Measurements from ENCODE around the gene NPIPA3. TPM values are rescaled to one million over a fixed set of nuclear protein-coding genes. Genes with fewer than 3 reads are reported as not detected.
A peak's percentile ranks its signal among the peaks of the same experiment; 100 is the strongest.
"Not testable (repeated sequence)": the region's sequence is repeated elsewhere in the genome, so short reads cannot be mapped to it uniquely, and the experiment has no call there.

The NPIPA3 gene
- 1 to 10 TPM; 1.5 to 1.9 TPM for total RNA-seq

DNA sequence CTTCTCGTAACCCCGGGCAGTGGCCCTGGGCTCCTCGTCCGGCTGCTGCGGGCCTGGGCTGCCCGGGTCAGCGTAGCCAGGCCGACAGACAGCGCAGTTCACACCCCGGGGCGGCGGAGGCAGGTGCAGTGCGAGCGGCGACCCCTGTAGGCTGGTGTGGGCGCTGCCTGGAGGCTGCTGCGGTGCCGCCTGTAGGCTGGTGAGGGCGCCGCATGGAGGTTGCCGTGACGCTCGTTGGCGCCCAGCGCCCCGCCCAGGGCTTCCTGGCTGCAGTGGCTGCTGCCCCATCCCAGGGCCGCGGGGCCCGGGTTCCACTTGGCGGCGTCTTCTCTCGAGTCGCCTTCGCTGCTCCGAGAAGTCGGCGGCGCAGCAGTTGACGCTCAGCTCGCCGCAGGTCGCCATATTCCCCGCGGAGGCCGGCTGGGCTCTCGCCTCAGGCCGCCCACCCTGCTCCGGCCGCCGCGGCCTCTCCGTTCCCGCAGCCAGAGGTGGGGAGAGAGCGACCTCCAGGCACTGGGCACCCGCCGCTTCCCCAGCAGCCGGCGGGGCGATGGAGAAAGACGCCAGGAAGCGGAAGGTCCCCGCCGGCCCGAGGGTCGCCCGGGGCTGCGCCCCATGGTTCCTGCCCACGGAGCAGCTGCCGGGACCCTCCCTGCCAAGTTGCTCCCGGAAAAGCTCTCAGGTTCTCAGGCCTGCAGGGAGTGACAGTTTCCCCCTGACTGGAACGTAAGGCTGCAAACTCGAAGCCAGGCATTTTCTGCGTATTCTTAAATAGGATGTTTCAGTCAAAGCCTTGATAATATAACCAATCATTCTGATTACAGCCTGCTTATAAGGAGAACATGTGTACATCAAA lies at the start of gene NPIPA3:
TSS of gene NPIPA3 (plus strand) at position 256 of the 856 bp plus-strand sequence. CDS start 5,533 bp downstream, outside the sequence.
- H3K4me1 Mint-ChIP-seq (ENCODE audit: low read depth); H3K9me3 Mint-ChIP-seq; H3K27me3 Mint-ChIP-seq (ENCODE audit: low read depth); H3K36me3 Mint-ChIP-seq (ENCODE audit: low read depth); intact Hi-C loops (cut with micrococcal nuclease); CTCF ChIA-PET; DNase-seq; H3K4me3 Mint-ChIP-seq; H3K27ac Mint-ChIP-seq: not testable (repeated sequence)

DNA sequence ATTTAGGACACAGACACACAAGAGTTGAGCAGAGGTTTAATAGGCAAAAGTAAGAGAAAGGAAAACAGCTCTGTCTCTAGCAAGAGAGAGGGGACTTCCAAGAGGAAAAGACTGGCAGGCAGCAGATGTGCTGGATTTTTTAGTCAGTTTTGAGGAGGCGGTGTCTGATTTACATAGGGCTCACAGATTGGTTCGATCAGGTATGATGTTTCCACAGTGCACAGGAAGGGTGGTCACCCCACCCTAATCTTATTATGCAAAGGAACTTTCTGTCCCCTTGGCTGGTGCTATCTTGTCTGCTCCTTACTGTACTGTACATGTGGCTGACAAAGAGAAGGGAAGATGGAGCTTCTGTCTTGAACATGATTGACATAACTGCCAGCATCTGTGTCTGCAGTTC lies 45.1 kb upstream of the NPIPA3 start:
- no peak overlapping the region for H3K4me3 Mint-ChIP-seq
- CTCF ChIA-PET, result no interaction called here
- intact Hi-C loops (cut with micrococcal nuclease), result loop anchor here (1.0 kb wide), 1 partner anchor 24 kb away; no protein-coding TSS in a partner anchor
- peaks cover 30% of the 10 kb centered on the region for H3K36me3 Mint-ChIP-seq (ENCODE audit: low read depth)
- no peaks in the 10 kb centered on the region for H3K9me3 Mint-ChIP-seq
- H3K4me1 Mint-ChIP-seq (ENCODE audit: low read depth), result peaks cover 4% of the 10 kb centered on the region
- DNase-seq, result peak; percentile 15
- H3K27me3 Mint-ChIP-seq (ENCODE audit: low read depth), result no peaks in the 10 kb centered on the region
- H3K27ac Mint-ChIP-seq, result peak overlapping the region; percentile 79

DNA sequence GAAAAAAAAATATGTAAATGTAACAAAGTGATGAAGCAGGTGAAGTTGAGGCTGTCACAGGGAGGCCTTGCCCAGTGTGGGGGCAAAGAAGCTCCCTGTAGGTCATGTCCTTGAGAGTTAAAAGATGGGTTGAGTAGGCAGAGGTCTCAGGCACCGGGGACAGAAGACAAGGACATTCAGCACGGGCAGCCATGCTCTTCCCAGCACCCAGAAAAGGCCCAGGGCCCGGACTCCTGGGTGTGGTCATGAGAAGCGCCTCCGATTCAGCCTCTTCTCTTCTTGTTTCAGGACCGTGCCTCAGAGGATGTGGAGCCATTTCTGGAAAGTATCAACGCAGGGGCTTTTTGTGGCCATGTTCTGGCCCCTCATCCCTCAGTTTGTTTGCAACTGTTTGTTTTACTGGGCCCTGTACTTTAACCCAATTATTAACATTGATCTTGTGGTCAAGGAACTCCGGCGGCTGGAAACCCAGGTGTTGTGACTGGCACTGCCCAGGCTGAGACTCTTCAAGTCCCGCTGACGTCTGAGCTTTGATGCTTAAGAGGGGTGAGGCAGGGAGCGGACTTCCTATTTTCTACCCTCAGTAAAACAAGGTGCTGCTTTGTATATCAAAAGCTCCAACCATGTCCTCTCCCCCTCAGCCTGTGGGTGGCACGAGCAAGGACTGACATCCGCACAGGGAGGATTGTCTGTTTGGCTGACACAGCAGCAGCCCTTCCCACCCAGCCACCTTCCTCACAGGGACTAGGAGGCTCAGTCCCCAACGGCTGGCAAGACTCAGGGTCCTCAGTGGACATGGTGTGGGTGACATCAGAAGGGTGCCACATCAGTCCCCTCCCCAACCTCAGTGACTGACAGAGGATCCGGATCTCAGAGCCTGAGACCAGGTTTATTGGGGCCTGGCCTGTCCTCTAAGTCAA lies 35.6 kb upstream of the NPIPA3 start:
- CTCF ChIA-PET, result no interaction called here
- peaks cover 33% of the 10 kb centered on the region for H3K36me3 Mint-ChIP-seq (ENCODE audit: low read depth)
- H3K4me3 Mint-ChIP-seq, result no peak overlapping the region
- DNase-seq, result no peak
- H3K4me1 Mint-ChIP-seq (ENCODE audit: low read depth), result peaks cover 2% of the 10 kb centered on the region
- H3K27me3 Mint-ChIP-seq (ENCODE audit: low read depth), result no peaks in the 10 kb centered on the region
- H3K9me3 Mint-ChIP-seq, result no peaks in the 10 kb centered on the region
- no peak overlapping the region for H3K27ac Mint-ChIP-seq
- intact Hi-C loops (cut with micrococcal nuclease), result no loop called here

- peaks cover 30% of the 10 kb centered on the region for H3K36me3 Mint-ChIP-seq (ENCODE audit: low read depth)
- intact Hi-C loops (cut with micrococcal nuclease), result no loop called here
- no peak for DNase-seq
- no peak overlapping the region for H3K27ac Mint-ChIP-seq
- H3K27me3 Mint-ChIP-seq (ENCODE audit: low read depth), result no peaks in the 10 kb centered on the region
- no peaks in the 10 kb centered on the region for H3K9me3 Mint-ChIP-seq
- H3K4me1 Mint-ChIP-seq (ENCODE audit: low read depth), result peaks cover 5% of the 10 kb centered on the region
- CTCF ChIA-PET, result interaction anchor here (0.6 kb wide), 1 partner anchor 298 kb away, joined by 4 read pairs; no protein-coding TSS in a partner anchor
- no peak overlapping the region for H3K4me3 Mint-ChIP-seq
These were observed 34.5 kb upstream of the NPIPA3 start for GRCh38 chr16:14668556-14669223.

DNA sequence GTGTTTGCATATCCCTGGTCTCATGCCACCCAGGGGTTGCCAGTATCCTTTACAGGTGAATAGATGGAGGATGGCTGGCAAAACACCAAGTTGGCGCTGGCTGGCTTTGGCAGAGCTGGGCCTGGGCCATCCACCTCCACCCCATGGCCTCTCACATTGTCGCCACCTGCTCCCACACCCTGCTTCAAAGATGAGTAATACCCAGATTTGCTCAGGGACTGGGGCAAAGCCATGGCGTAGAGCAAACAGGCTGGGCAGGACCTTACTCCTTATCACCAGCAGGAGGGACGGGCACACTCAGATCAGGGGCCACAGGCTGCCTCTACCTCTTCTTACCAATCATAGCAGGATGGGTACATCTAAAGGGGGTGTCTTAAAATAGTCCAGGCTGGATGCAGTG lies 33.4 kb upstream of the NPIPA3 start:
- H3K9me3 Mint-ChIP-seq, result no peaks in the 10 kb centered on the region
- CTCF ChIA-PET, result no interaction called here
- DNase-seq, result no peak
- H3K27ac Mint-ChIP-seq, result no peak overlapping the region
- peaks cover 6% of the 10 kb centered on the region for H3K4me1 Mint-ChIP-seq (ENCODE audit: low read depth)
- intact Hi-C loops (cut with micrococcal nuclease), result no loop called here
- H3K36me3 Mint-ChIP-seq (ENCODE audit: low read depth), result peaks cover 23% of the 10 kb centered on the region
- H3K4me3 Mint-ChIP-seq, result no peak overlapping the region
- H3K27me3 Mint-ChIP-seq (ENCODE audit: low read depth), result no peaks in the 10 kb centered on the region

GRCh38 chr16:14672403-14672971 lies 30.7 kb upstream of the NPIPA3 start:
- no peaks in the 10 kb centered on the region for H3K27me3 Mint-ChIP-seq (ENCODE audit: low read depth)
- no peak for DNase-seq
- no peak overlapping the region for H3K27ac Mint-ChIP-seq
- CTCF ChIA-PET, result no interaction called here
- peaks cover 11% of the 10 kb centered on the region for H3K36me3 Mint-ChIP-seq (ENCODE audit: low read depth)
- peaks cover 6% of the 10 kb centered on the region for H3K4me1 Mint-ChIP-seq (ENCODE audit: low read depth)
- H3K4me3 Mint-ChIP-seq, result no peak overlapping the region
- intact Hi-C loops (cut with micrococcal nuclease), result no loop called here
- H3K9me3 Mint-ChIP-seq, result no peaks in the 10 kb centered on the region

GRCh38 chr16:14676633-14677032 lies 26.6 kb upstream of the NPIPA3 start:
- H3K27me3 Mint-ChIP-seq (ENCODE audit: low read depth), result no peaks in the 10 kb centered on the region
- H3K4me1 Mint-ChIP-seq (ENCODE audit: low read depth), result peaks cover 6% of the 10 kb centered on the region
- H3K36me3 Mint-ChIP-seq (ENCODE audit: low read depth), result no peaks in the 10 kb centered on the region
- CTCF ChIA-PET, result no interaction called here
- no peak overlapping the region for H3K27ac Mint-ChIP-seq
- no peak overlapping the region for H3K4me3 Mint-ChIP-seq
- no peaks in the 10 kb centered on the region for H3K9me3 Mint-ChIP-seq
- DNase-seq, result no peak
- intact Hi-C loops (cut with micrococcal nuclease), result no loop called here

GRCh38 chr16:14677627-14678026 lies 25.6 kb upstream of the NPIPA3 start:
- CTCF ChIA-PET, result no interaction called here
- no peak overlapping the region for H3K27ac Mint-ChIP-seq
- intact Hi-C loops (cut with micrococcal nuclease), result no loop called here
- H3K4me1 Mint-ChIP-seq (ENCODE audit: low read depth), result peaks cover 3% of the 10 kb centered on the region
- no peaks in the 10 kb centered on the region for H3K9me3 Mint-ChIP-seq
- H3K36me3 Mint-ChIP-seq (ENCODE audit: low read depth), result no peaks in the 10 kb centered on the region
- DNase-seq, result no peak
- no peak overlapping the region for H3K4me3 Mint-ChIP-seq
- no peaks in the 10 kb centered on the region for H3K27me3 Mint-ChIP-seq (ENCODE audit: low read depth)

DNA sequence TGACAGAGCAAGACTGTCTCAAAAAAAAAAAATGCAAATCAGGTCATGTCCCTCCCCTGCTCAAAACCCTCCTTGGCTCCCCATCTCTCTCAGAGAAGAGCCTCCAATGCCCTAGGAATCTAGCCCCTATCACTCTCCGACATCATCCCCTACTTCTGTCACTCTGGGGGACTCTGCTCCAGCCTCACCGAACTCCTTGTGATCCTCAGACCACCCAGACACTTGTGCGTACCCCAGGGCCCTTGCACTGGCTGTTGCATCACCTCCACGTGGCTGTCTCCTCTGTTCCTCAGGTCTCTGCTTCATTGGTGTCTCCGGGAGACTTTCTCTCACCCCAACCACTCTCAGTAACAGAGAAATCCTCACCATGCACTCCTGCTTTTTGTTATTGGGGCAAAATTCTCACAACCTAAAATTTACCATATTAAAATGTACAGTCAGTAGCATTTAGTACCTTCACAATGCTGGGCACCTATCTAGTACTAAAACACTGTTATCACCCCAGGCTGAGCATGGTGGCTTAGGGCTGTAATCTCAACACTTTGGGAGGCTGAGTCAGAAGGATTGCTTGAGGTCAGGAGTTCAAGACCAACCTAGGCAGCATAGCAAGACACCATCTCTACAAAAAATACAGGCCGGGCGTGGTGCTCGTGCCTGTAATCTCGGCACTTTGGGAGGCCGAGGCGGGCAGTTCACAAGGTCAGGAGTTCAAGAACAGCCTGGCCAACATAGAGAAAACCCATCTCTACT lies 24.3 kb upstream of the NPIPA3 start:
- no peaks in the 10 kb centered on the region for H3K27me3 Mint-ChIP-seq (ENCODE audit: low read depth)
- no peak for DNase-seq
- no peaks in the 10 kb centered on the region for H3K4me1 Mint-ChIP-seq (ENCODE audit: low read depth)
- intact Hi-C loops (cut with micrococcal nuclease), result no loop called here
- H3K4me3 Mint-ChIP-seq, result no peak overlapping the region
- CTCF ChIA-PET, result no interaction called here
- no peak overlapping the region for H3K27ac Mint-ChIP-seq
- H3K9me3 Mint-ChIP-seq, result no peaks in the 10 kb centered on the region
- no peaks in the 10 kb centered on the region for H3K36me3 Mint-ChIP-seq (ENCODE audit: low read depth)

- DNase-seq; H3K27ac Mint-ChIP-seq; H3K9me3 Mint-ChIP-seq; H3K4me3 Mint-ChIP-seq; H3K4me1 Mint-ChIP-seq (ENCODE audit: low read depth); H3K36me3 Mint-ChIP-seq (ENCODE audit: low read depth); CTCF ChIA-PET; H3K27me3 Mint-ChIP-seq (ENCODE audit: low read depth); intact Hi-C loops (cut with micrococcal nuclease): not testable (repeated sequence)
These were observed 22.8 kb upstream of the NPIPA3 start for GRCh38 chr16:14680396-14680795.

GRCh38 chr16:14681115-14681514 lies 22.1 kb upstream of the NPIPA3 start:
- no peaks in the 10 kb centered on the region for H3K27me3 Mint-ChIP-seq (ENCODE audit: low read depth)
- no peak for DNase-seq
- H3K4me3 Mint-ChIP-seq, result no peak overlapping the region
- intact Hi-C loops (cut with micrococcal nuclease), result no loop called here
- H3K9me3 Mint-ChIP-seq, result no peaks in the 10 kb centered on the region
- no peak overlapping the region for H3K27ac Mint-ChIP-seq
- H3K4me1 Mint-ChIP-seq (ENCODE audit: low read depth), result no peaks in the 10 kb centered on the region
- no peaks in the 10 kb centered on the region for H3K36me3 Mint-ChIP-seq (ENCODE audit: low read depth)
- CTCF ChIA-PET, result no interaction called here
